ENCODE data around the gene ITGA3. TPM values are rescaled to one million over a fixed set of nuclear protein-coding genes. Genes with fewer than 3 reads are reported as not detected.

Gene ITGA3
- polyA plus RNA-seq, 1 of the 3 experiments (the other 2 are of a cell fraction), result 766 TPM

- peaks cover 53% of the 10 kb centered on the region for H3F3A ChIP-seq (replicated peaks; ENCODE audit: insufficient read depth)
- no peak overlapping the region for H2AFZ ChIP-seq (ENCODE audit: low read depth)
- WGBS (ENCODE audit: low lambda C conversion rate), result 47% methylated on average over 6 of the region's 6 CpGs
- no peak for DNase-seq
- H3K4me1 ChIP-seq (ENCODE audit: control insufficient read depth in 1 of 2, insufficient read depth in 2 of 2, low read depth in 1 of 2, low read length in 1 of 2), result peaks cover 7 to 8% of the 10 kb centered on the region in 2 experiments; a peak in 2 of 4 replicates
- TF ChIP-seq RCOR1 (IDR thresholded peaks at IDR 0.05; ENCODE audit: low read length), result no peak
- 0 out of 2 replicates have a peak, but pooled peaks have one; percentile 47 for TF ChIP-seq GABPA (IDR thresholded peaks at IDR 0.05; ENCODE audit: low read depth)
- ChIA-PET CTCF (interaction anchor here (0.6 to 9.5 kb wide), 11 partner anchors 8 to 178 kb away, joined by 3 to 90 read pairs (median 4); partner anchors contain the start of genes COL1A1 and PDK2), POLR2A (no interaction called here)
- no peaks in the 10 kb centered on the region for H3K36me3 ChIP-seq (replicated peaks in 1 of 2; ENCODE audit: control insufficient read depth in 1 of 2, insufficient read depth in 2 of 2, low read length in 1 of 2)
- no peaks in the 10 kb centered on the region for H3K27me3 ChIP-seq (ENCODE audit: insufficient read depth)
- H4K20me1 ChIP-seq (ENCODE audit: insufficient read depth), result no peaks in the 10 kb centered on the region
- no peaks in the 10 kb centered on the region for H3K9me3 ChIP-seq
- no peak overlapping the region for H3K4me2 ChIP-seq
- no peak overlapping the region for H3K9ac ChIP-seq
- H3K79me2 ChIP-seq (ENCODE audit: insufficient read depth), result peaks cover 13% of the 10 kb centered on the region; the same call in 1 of the 2 replicates
- no peak overlapping the region for H3K4me3 ChIP-seq (ENCODE audit: low read depth in 2 of 2, low read length in 1 of 2)
- H3K9me2 ChIP-seq, result no peaks in the 10 kb centered on the region
- no peak overlapping the region for H3K27ac ChIP-seq (ENCODE audit: low read depth in 2 of 2, low read length in 1 of 2)
Measured at GRCh38 chr17:50022463-50023130, 33.3 kb upstream of the ITGA3 start.

- ChIA-PET POLR2A (no interaction called here), CTCF (no interaction called here)
- Histone ChIP-seq H3K9me3 (no peaks in the 10 kb centered on the region), H3K79me2 (ENCODE audit: insufficient read depth) (peaks cover 13% of the 10 kb centered on the region; the same call in 1 of the 2 replicates), H3K36me3 (replicated peaks in 1 of 2; ENCODE audit: control insufficient read depth in 1 of 2, insufficient read depth in 2 of 2, low read length in 1 of 2) (no peaks in the 10 kb centered on the region), H2AFZ (ENCODE audit: low read depth) (no peak overlapping the region), H3K27me3 (ENCODE audit: insufficient read depth) (no peaks in the 10 kb centered on the region), H3K9ac (no peak overlapping the region), H3K4me2 (no peak overlapping the region), H3K4me3 (ENCODE audit: low read depth in 2 of 2, low read length in 1 of 2) (no peak overlapping the region), H3F3A (replicated peaks; ENCODE audit: insufficient read depth) (peaks cover 53% of the 10 kb centered on the region), H4K20me1 (ENCODE audit: insufficient read depth) (no peaks in the 10 kb centered on the region), H3K27ac (ENCODE audit: low read depth in 2 of 2, low read length in 1 of 2) (no peak overlapping the region), H3K4me1 (ENCODE audit: control insufficient read depth in 1 of 2, insufficient read depth in 2 of 2, low read depth in 1 of 2, low read length in 1 of 2) (peaks cover 13 to 14% of the 10 kb centered on the region in 2 experiments; a peak in 3 of 4 replicates), H3K9me2 (no peaks in the 10 kb centered on the region)
- TF ChIP-seq FOXM1 (IDR thresholded peaks at IDR 0.05; ENCODE audit: low read depth), result no peak
- TF ChIP-seq PBX3 (IDR thresholded peaks at IDR 0.05), result no peak
- WGBS (ENCODE audit: low lambda C conversion rate), result 55% methylated on average over 8 of the region's 8 CpGs
- DNase-seq, result no peak
Measured at GRCh38 chr17:50023520-50023919, 32.4 kb upstream of the ITGA3 start.

GRCh38 chr17:50024808-50025207 lies 31.1 kb upstream of the ITGA3 start:
- Histone ChIP-seq H3K9me3 (no peaks in the 10 kb centered on the region), H3F3A (replicated peaks; ENCODE audit: insufficient read depth) (peaks cover 55% of the 10 kb centered on the region), H4K20me1 (ENCODE audit: insufficient read depth) (no peaks in the 10 kb centered on the region), H3K4me3 (ENCODE audit: low read depth in 2 of 2, low read length in 1 of 2) (no peak overlapping the region), H3K79me2 (ENCODE audit: insufficient read depth) (peaks cover 13% of the 10 kb centered on the region; the same call in 1 of the 2 replicates), H3K36me3 (replicated peaks in 1 of 2; ENCODE audit: control insufficient read depth in 1 of 2, insufficient read depth in 2 of 2, low read length in 1 of 2) (no peaks in the 10 kb centered on the region), H3K27ac (ENCODE audit: low read depth in 2 of 2, low read length in 1 of 2) (no peak overlapping the region), H3K4me1 (ENCODE audit: control insufficient read depth in 1 of 2, insufficient read depth in 2 of 2, low read depth in 1 of 2, low read length in 1 of 2) (peaks cover 16 to 21% of the 10 kb centered on the region in 2 experiments; a peak in 3 of 4 replicates), H3K4me2 (no peak overlapping the region), H3K9ac (no peak overlapping the region), H3K27me3 (ENCODE audit: insufficient read depth) (no peaks in the 10 kb centered on the region), H3K9me2 (no peaks in the 10 kb centered on the region), H2AFZ (ENCODE audit: low read depth) (no peak overlapping the region)
- ChIA-PET CTCF (interaction anchor here (0.7 to 15.7 kb wide), 7 partner anchors 10 to 90 kb away, joined by 3 to 353 read pairs (median 7); partner anchors contain the start of genes ITGA3 and PDK2), POLR2A (no interaction called here)
- DNase-seq, result no peak
- WGBS (ENCODE audit: low lambda C conversion rate), result 29% methylated on average over 7 of the region's 7 CpGs
- TF ChIP-seq CTCF (IDR thresholded peaks at IDR 0.05) (no peak), ELF1 (IDR thresholded peaks at IDR 0.05) (no peak), CHD2 (IDR thresholded peaks at IDR 0.05; ENCODE audit: low read length, partially characterized antibody) (no peak), RXRA (IDR thresholded peaks at IDR 0.05; ENCODE audit: borderline replicate concordance, low read depth) (no peak), SIN3A (IDR thresholded peaks at IDR 0.05; ENCODE audit: borderline replicate concordance, low read depth, low read length) (no peak), USF1 (IDR thresholded peaks at IDR 0.05; ENCODE audit: borderline replicate concordance, low read depth) (no peak)
